ENCODE measurements around the gene MRPL4.
"Not testable (repeated sequence)": the region's sequence is repeated elsewhere in the genome, so short reads cannot be mapped to it uniquely, and the experiment has no call there.

The MRPL4 gene

DNA sequence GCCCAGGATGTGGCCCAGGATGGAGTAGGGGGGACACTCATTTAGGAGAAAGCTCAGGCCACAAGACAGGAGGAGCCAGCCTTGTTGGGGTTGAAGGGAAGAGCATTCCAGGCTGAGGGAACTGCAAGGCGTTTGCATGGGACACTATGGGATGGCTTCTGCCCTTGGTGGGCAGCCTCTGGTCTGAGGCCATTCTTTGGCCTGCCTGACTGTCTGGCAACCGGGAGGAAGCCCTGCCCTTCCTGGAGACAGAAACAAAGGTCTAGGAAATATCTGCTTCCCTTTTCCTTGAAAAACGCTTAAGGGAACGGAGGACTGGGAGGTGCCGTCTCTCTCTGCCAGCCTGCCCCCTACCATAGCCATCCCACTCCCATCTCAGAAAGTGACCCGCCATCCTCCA, 16.1 kb downstream of the MRPL4 start:
- DNase-seq = no peak

DNA sequence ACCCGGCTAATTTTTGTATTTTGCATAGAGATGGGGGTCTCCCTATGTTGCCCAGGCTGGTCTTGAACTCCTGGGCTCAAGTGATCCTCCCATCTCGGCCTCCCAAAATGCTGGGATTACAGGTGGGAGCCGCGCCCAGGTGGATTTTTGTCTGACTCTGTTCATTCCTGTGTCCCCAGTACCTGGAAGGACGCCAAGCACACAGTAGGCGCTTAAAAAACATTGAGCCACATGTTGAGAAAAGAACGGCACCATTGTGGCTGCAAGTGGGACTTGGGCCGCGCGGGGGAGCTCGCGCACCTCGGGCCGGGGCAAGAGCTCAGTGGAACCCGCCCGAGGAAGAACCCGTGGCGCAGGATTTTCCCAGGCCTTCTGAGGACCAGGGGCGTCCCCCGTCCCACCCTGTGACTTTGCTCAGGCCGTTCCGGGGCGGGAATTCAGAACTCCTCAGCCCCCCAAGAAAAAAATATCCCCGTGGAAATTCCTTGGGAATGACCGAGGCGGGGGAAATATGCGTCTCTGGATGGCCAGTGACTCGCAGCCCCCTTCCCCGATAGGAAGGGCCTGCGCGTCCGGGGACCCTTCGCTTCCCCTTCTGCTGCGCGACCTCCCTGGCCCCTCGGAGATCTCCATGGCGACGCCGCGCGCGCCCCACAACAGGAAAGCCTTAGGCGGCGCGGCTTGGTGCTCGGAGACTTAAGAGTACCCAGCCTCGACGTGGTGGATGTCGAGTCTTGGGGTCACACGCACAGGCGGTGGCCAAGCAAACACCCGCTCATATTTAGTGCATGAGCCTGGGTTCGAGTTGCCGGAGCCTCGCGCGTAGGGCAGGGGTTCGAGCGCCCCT, 17.5 kb downstream of the MRPL4 start:
- DNase-seq = peak; percentile 89

DNA sequence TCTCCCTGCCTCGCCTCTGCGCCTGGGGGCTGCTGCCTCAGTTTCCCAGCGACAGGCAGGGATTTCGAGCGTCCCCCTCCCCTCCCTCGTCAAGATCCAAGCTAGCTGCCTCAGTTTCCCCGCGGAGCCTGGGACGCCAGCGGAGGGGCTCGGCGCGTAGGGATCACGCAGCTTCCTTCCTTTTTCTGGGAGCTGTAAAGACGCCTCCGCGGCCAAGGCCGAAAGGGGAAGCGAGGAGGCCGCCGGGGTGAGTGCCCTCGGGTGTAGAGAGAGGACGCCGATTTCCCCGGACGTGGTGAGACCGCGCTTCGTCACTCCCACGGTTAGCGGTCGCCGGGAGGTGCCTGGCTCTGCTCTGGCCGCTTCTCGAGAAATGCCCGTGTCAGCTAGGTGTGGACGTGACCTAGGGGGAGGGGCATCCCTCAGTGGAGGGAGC, 18.2 kb downstream of the MRPL4 start:
- DNase-seq = peak; percentile 68

DNA sequence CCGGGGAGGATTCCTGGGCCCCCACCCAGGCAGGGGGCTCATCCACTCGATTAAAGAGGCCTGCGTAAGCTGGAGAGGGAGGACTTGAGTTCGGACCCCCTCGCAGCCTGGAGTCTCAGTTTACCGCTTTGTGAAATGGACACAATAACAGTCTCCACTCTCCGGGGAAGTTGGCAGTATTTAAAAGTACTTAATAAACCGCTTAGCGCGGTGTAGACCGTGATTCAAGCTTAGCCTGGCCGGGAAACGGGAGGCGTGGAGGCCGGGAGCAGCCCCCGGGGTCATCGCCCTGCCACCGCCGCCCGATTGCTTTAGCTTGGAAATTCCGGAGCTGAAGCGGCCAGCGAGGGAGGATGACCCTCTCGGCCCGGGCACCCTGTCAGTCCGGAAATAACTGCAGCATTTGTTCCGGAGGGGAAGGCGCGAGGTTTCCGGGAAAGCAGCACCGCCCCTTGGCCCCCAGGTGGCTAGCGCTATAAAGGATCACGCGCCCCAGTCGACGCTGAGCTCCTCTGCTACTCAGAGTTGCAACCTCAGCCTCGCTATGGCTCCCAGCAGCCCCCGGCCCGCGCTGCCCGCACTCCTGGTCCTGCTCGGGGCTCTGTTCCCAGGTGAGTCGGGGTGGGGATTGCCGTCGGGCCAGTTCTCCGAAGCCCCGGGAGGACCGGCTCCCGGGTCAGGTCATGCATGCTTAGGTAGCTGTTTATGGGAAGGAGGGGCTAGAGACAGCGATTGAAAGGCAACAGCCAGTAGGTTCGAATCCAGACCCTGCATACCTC, 18.8 kb downstream of the MRPL4 start, which contains the start of gene ICAM1:
Gene ICAM1 (plus strand): TSS at position 505 of the 779 bp plus-strand sequence. CDS start 40 bp downstream, at position 545.
- peak; percentile 78 for DNase-seq

DNA sequence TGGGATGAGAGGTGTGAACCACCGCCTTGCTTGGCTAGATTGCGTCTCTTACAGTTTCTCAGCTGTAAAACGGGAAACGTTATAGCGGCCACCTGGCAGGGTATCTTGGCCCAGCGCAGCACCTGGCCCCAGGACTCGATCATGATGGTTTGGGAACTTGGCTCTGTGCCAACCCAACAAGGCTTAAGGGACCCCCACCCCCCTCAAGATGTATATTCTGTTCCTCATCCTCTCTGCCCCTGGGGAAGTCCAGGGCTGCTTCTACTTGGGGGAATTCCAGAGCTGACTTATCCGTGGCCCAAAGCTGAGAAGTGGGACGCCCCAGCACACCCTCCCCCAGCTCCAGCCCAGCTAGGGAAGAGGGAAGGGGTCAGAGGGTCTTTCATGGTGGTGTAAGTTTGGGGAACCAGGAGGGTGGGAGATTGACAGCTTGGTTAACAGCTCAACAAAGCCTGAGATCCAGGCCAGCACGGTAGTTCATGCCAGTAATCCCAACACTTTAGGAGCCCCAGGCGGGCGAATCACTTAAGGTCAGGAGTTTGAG, 19.6 kb downstream of the MRPL4 start:
- DNase-seq = peak; percentile 26

DNA sequence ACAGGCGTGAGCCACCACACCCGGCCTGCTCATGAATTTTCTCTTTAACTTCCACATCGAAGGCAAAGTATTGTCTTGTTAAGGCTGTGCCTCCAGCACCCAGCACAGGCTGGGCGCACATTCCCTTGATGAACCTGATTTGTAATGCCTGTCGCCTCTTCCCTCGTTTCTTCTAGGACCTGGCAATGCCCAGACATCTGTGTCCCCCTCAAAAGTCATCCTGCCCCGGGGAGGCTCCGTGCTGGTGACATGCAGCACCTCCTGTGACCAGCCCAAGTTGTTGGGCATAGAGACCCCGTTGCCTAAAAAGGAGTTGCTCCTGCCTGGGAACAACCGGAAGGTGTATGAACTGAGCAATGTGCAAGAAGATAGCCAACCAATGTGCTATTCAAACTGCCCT, 22.6 kb downstream of the MRPL4 start:
- no peak for DNase-seq

GRCh38 chr19:10277795-10278589, 26.0 kb downstream of the MRPL4 start:
- no peak for DNase-seq

DNA sequence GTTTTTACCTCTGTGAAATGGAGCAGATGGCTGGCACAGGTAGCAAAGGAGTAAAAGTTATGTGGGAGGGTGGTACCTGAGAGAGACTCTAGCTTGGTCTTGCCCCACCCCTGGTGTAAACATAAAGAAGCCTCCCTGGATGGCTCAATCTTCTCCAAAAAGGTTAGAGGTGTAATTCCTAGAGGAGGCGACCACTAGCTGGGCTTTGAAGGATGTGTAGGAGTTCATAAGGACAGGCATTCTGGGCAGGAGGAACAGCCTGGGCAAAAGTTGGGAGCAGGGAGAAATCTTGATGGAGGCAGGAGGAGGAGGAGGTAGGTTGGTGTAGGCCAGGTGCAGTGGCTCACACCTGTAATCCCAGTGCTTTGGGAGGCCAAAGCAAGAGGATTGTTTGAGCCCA, 26.9 kb downstream of the MRPL4 start:
- no peak for DNase-seq

- no peak for DNase-seq
Measured at GRCh38 chr19:10279737-10280442, 27.9 kb downstream of the MRPL4 start.

DNA sequence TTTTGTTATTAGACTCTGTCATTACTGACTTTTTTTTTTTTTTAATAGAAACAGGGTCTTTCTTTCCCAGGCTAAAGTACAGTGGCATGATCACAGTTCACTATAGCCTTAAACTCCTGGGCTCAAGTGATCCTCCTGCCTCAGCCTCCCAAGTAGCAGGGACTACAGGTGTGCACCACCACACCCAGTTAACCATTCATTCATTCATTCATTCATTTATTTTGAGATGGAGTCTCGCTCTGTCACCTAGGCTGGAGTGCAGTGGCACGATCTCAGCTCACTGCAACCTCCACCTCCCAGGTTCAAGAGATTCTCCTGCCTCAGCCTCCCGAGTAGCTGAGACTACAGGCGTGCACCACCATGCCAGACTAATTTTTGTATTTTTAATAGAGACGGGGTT, 30.0 kb downstream of the MRPL4 start:
- not testable (repeated sequence) for DNase-seq

GRCh38 chr19:10283301-10284064, 31.5 kb downstream of the MRPL4 start:
- no peak for DNase-seq

- no peak for DNase-seq
Measured at GRCh38 chr19:10284065-10284959, 32.3 kb downstream of the MRPL4 start.

- DNase-seq = no peak
Measured at GRCh38 chr19:10284960-10285278, 32.9 kb downstream of the MRPL4 start.

DNA sequence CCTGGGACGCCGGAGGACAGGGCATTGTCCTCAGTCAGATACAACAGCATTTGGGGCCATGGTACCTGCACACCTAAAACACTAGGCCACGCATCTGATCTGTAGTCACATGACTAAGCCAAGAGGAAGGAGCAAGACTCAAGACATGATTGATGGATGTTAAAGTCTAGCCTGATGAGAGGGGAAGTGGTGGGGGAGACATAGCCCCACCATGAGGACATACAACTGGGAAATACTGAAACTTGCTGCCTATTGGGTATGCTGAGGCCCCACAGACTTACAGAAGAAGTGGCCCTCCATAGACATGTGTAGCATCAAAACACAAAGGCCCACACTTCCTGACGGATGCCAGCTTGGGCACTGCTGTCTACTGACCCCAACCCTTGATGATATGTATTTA, 33.4 kb downstream of the MRPL4 start:
- no peak for DNase-seq

- peak; percentile 47 for DNase-seq
Measured at GRCh38 chr19:10286803-10287737, 35.1 kb downstream of the MRPL4 start, which contains the start of gene ICAM4. ICAM4 (plus strand) TSS chr19:10286955; CDS start chr19:10287013, 58 bp downstream.

GRCh38 chr19:10288662-10289166, 36.7 kb downstream of the MRPL4 start:
- peak; percentile 53 for DNase-seq

- peak; percentile 63 for DNase-seq
Measured at GRCh38 chr19:10289167-10289835, 37.3 kb downstream of the MRPL4 start.

DNA sequence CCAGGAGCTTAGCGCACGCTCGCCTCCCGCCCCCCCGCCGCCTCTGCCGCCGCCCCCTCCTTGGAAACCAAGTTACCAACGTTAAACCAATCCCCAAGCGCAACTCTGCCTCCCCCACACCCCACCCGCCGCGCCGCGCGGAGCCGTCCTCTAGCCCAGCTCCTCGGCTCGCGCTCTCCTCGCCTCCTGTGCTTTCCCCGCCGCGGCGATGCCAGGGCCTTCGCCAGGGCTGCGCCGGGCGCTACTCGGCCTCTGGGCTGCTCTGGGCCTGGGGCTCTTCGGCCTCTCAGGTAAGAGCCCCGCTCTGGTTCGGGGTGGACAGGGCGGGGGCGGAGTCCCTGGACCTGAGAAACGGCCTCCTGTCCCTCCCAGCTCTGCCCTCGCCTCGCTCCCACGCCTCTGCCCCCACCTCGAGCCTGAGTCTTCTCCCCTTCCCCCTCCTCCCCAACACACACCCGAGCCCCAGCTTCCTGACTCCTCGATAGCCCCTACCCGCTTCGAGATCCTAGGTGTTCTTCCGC, 37.9 kb downstream of the MRPL4 start, which contains the start of gene ICAM5:
Gene ICAM5 (plus strand): TSS at position 117 of the 521 bp plus-strand sequence. CDS start 92 bp downstream, at position 209.
- peak; percentile 31 for DNase-seq
